IMR-90 (cell line): ENCODE measurements around the gene SPCS2. TPM values are rescaled to one million over a fixed set of nuclear protein-coding genes. Genes with fewer than 3 reads are reported as not detected.

Source experiments
- ATAC-seq: fragments of 200-7000 bp; cut with Tn5 transposase; 2 replicates; pipeline ENCODE4 v1.9.1; 2020; ENCODE audit warnings: low read depth, mild to moderate bottlenecking, moderate library complexity
- BruUV-seq: library from RNA; stranded (reverse); fragments of 400-500 nt; replicated peaks from 2 replicates; lab custom pipeline; 2021; lab: Mats Ljungman, UMichigan
- CTCF ChIA-PET: fragments of 300-600 bp; formaldehyde crosslinking; extraction: SDS; loops from one replicate; lab custom pipeline; 2021; ENCODE audit warnings: antibody characterized with exemption; lab: Yijun Ruan, JAX
- POLR2A ChIA-PET: fragments of 300-600 bp; sonication (Branson Sonifier 250); formaldehyde crosslinking; loops from one replicate; lab custom pipeline; 2022; ENCODE audit warnings: antibody characterized with exemption; ENCODE audit not compliant: unreplicated experiment; lab: Charles Lee
- DNase-seq: peaks from one replicate; pipeline ENCODE4 v3.0.0; 2013
- H2AFZ ChIP-seq: replicated peaks from 2 replicates; pipeline ENCODE3; 2013; ENCODE audit warnings: low read length, mild to moderate bottlenecking; ENCODE audit not compliant: poor library complexity
- H2AK5ac ChIP-seq: 2 replicates; pipeline ENCODE4 v1.6.1; 2013; ENCODE audit warnings: low read depth, low read length, inconsistent platforms
- H2AK9ac ChIP-seq: replicated peaks from 2 replicates; pipeline ENCODE3; 2013; ENCODE audit warnings: mild to moderate bottlenecking, low read depth, low read length, moderate library complexity; ENCODE audit not compliant: poor library complexity
- H2BK120ac ChIP-seq: 2 replicates; pipeline ENCODE4 v1.6.1; 2013; ENCODE audit warnings: low read depth, low read length, inconsistent platforms
- H2BK15ac ChIP-seq: 3 replicates; pipeline ENCODE4 v1.6.1; 2013; ENCODE audit warnings: low read depth, low read length, inconsistent platforms
- H2BK20ac ChIP-seq: 2 replicates; pipeline ENCODE4 v1.6.1; 2013; ENCODE audit warnings: low read depth, mild to moderate bottlenecking, inconsistent platforms, low read length, moderate library complexity
- H2BK5ac ChIP-seq: 2 replicates; pipeline ENCODE4 v1.6.1; 2013; ENCODE audit warnings: mild to moderate bottlenecking, low read depth, low read length, inconsistent platforms; ENCODE audit not compliant: poor library complexity, severe bottlenecking
- H3K14ac ChIP-seq: replicated peaks from 2 replicates; pipeline ENCODE4 v1.6.1; 2013; ENCODE audit warnings: low read depth, low read length, inconsistent platforms
- H3K18ac ChIP-seq: 2 replicates; pipeline ENCODE4 v1.6.1; 2013; ENCODE audit warnings: low read depth, low read length, control low read depth
- H3K23ac ChIP-seq: 2 replicates; pipeline ENCODE4 v1.6.1; 2013; ENCODE audit warnings: low read depth, low read length, inconsistent platforms
- H3K27ac ChIP-seq: 2 replicates; pipeline ENCODE4 v1.5.1; 2013; ENCODE audit warnings: mild to moderate bottlenecking, control low read depth, low read length; ENCODE audit not compliant: insufficient read depth
- H3K27me3 ChIP-seq: 2 replicates; pipeline ENCODE4 v1.6.1; 2013; ENCODE audit warnings: low read length; ENCODE audit not compliant: control insufficient read depth, insufficient read depth
- H3K36me3 ChIP-seq: 2 replicates; pipeline ENCODE4 v1.6.1; 2013; ENCODE audit warnings: low read length, mixed read lengths; ENCODE audit not compliant: control insufficient read depth, insufficient read depth
- H3K4ac ChIP-seq: 2 replicates; pipeline ENCODE4 v1.6.1; 2013; ENCODE audit warnings: low read depth, low read length, inconsistent platforms
- H3K4me1 ChIP-seq: 2 replicates; pipeline ENCODE4 v1.6.1; 2013; ENCODE audit warnings: low read length, mixed read lengths; ENCODE audit not compliant: control insufficient read depth, insufficient read depth
- H3K4me2 ChIP-seq: 2 replicates; pipeline ENCODE4 v1.6.1; 2013; ENCODE audit warnings: low read depth, mild to moderate bottlenecking, control low read depth, low read length, moderate library complexity
- H3K4me3 ChIP-seq: 2 replicates; pipeline ENCODE4 v1.5.1; 2013; ENCODE audit warnings: low read depth, mild to moderate bottlenecking, control low read depth, low read length, moderate library complexity; ENCODE audit not compliant: insufficient read depth
- H3K56ac ChIP-seq: 2 replicates; pipeline ENCODE4 v1.6.1; 2013; ENCODE audit warnings: low read length, inconsistent platforms; ENCODE audit not compliant: insufficient read depth; ENCODE audit errors: extremely low read depth
- H3K79me1 ChIP-seq, 2 experiments: 2 replicates each; pipeline ENCODE4 v1.6.1; 2013; ENCODE audit warnings: low read length in 2 of 2, inconsistent platforms in 1 of 2, low read depth in 1 of 2
- H3K9ac ChIP-seq: 2 replicates; pipeline ENCODE4 v1.6.1; 2013; ENCODE audit warnings: low read depth, low read length, control low read depth
- H3K9me1 ChIP-seq: 2 replicates; pipeline ENCODE4 v1.6.1; 2013; ENCODE audit warnings: low read length, inconsistent platforms; ENCODE audit not compliant: insufficient read depth
- H3K9me3 ChIP-seq: 2 replicates; pipeline ENCODE4 v1.6.1; 2013; ENCODE audit warnings: low read length; ENCODE audit not compliant: control insufficient read depth, insufficient read depth
- H4K20me1 ChIP-seq: 2 replicates; pipeline ENCODE4 v1.6.1; 2013; ENCODE audit warnings: low read length, inconsistent platforms; ENCODE audit not compliant: insufficient read depth
- H4K5ac ChIP-seq: 2 replicates; pipeline ENCODE4 v1.6.1; 2013; ENCODE audit warnings: mild to moderate bottlenecking, low read depth, low read length, control low read depth
- H4K8ac ChIP-seq, 2 experiments: 2 replicates each; pipeline ENCODE4 v1.6.1; 2013; ENCODE audit warnings: low read depth in 2 of 2, low read length in 2 of 2, control low read depth in 1 of 2, inconsistent platforms in 1 of 2
- H4K91ac ChIP-seq: 2 replicates; pipeline ENCODE4 v1.6.1; 2013; ENCODE audit warnings: low read depth, low read length, inconsistent platforms; ENCODE audit not compliant: insufficient read depth
- CEBPB ChIP-seq: IDR thresholded peaks from 2 replicates; pipeline ENCODE4 v1.6.1; 2012; ENCODE audit warnings: low read depth, low read length, improper control_type of control experiment
- CHD1 ChIP-seq: IDR thresholded peaks from 2 replicates; pipeline ENCODE4 v1.6.1; 2012; ENCODE audit warnings: low read depth, low read length, improper control_type of control experiment
- CTCF ChIP-seq: conservative IDR thresholded peaks from 2 replicates; pipeline ENCODE4 v1.5.1; 2012; ENCODE audit warnings: mild to moderate bottlenecking, low read depth, low read length, improper control_type of control experiment
- FOS ChIP-seq: fragments of 150-350 bp; IDR thresholded peaks from 2 replicates; pipeline ENCODE4 v1.6.1; 2016; ENCODE audit warnings: low read depth, low read length
- MAFK ChIP-seq: IDR thresholded peaks from 2 replicates; pipeline ENCODE4 v1.6.1; 2012; ENCODE audit warnings: low read depth, low read length, improper control_type of control experiment
- MAZ ChIP-seq: IDR thresholded peaks from 2 replicates; pipeline ENCODE4 v1.6.1; 2012; ENCODE audit warnings: low read depth, mild to moderate bottlenecking, low read length, improper control_type of control experiment, moderate library complexity, borderline replicate concordance
- NFE2L2 ChIP-seq: fragments of 150-350 bp; IDR thresholded peaks from 2 replicates; pipeline ENCODE4 v1.6.1; 2016; ENCODE audit warnings: low read depth, mild to moderate bottlenecking, low read length
- POLR2A ChIP-seq: IDR thresholded peaks from 2 replicates; pipeline ENCODE4 v1.6.1; 2012; ENCODE audit warnings: mild to moderate bottlenecking, low read depth, low read length
- RAD21 ChIP-seq: IDR thresholded peaks from 2 replicates; pipeline ENCODE4 v1.6.1; 2012; ENCODE audit warnings: low read length, improper control_type of control experiment
- RCOR1 ChIP-seq: IDR thresholded peaks from 2 replicates; pipeline ENCODE4 v1.6.1; 2012; ENCODE audit warnings: mild to moderate bottlenecking, low read length, improper control_type of control experiment; ENCODE audit not compliant: insufficient replicate concordance
- RFX5 ChIP-seq: IDR thresholded peaks from 2 replicates; pipeline ENCODE4 v1.8.0; 2012; ENCODE audit warnings: low read depth, mild to moderate bottlenecking, low read length, moderate library complexity
- USF2 ChIP-seq: fragments of 150-350 bp; IDR thresholded peaks from 2 replicates; pipeline ENCODE4 v1.6.1; 2017; ENCODE audit warnings: mild to moderate bottlenecking, antibody characterized with exemption, low read length, low read depth
- WGBS, 2 experiments: methylation state at CpG; one replicate each; pipeline versions ENCODE4 v1.1.5 to v1.1.7; 2013; ENCODE audit warnings: missing lambda C conversion rate in 2 of 2; ENCODE audit not compliant: insufficient read length in 1 of 2; ENCODE audit errors: extremely low coverage in 2 of 2; 5-methylcytosine and 5-hydroxymethylcytosine counted together
- dilution Hi-C: fragments of 300-500 bp; cut with HindIII; formaldehyde crosslinking; loops from one replicate; pipeline ENCODE4 v1.14.3; 2018; ENCODE audit warnings: low sequenced_read_pairs; ENCODE audit not compliant: unreplicated experiment
- in situ Hi-C: fragments of 300-500 bp; cut with MboI; formaldehyde crosslinking; loops from 3 replicates; pipeline ENCODE4 v1.14.3; 2019; ENCODE audit warnings: low sequenced_read_pairs, inconsistent platforms, mixed read lengths
- intact Hi-C: fragments of 100-400 bp; cut with micrococcal nuclease; formaldehyde crosslinking; loops from 2 replicates; pipeline ENCODE4 v1.10.0; 2022
- polyA plus RNA-seq, 3 experiments: library from polyadenylated mRNA; depleted of rRNA; stranded (reverse); fragments of >200 nt; gene quantifications; 2 replicates each; pipeline ENCODE4 v1.2.3, GENCODE V29; 2012; ENCODE audit warnings: low replicate concordance in 1 of 3
- total RNA-seq: library from RNA; depleted of rRNA; stranded (reverse); fragments of >200 nt; gene quantifications from 2 replicates; pipeline ENCODE4 v1.2.3, GENCODE V29; 2012

Gene SPCS2
- total and polyA plus RNA-seq, 2 of the 4 experiments (the other 2 are of a cell fraction) = 15.4 to 76.0 TPM

GRCh38 chr11:75022296-75022695 lies 73.2 kb downstream of the SPCS2 start:
- H3K79me1 ChIP-seq = no peaks in the 10 kb centered on the region
- dilution Hi-C loops = no loop called here
- H4K5ac ChIP-seq = no peak overlapping the region
- H3K4me3 ChIP-seq = no peak overlapping the region
- H4K20me1 ChIP-seq = no peaks in the 10 kb centered on the region
- H3K18ac ChIP-seq = no peak overlapping the region
- H3K4me2 ChIP-seq = no peak overlapping the region
- H4K91ac ChIP-seq = no peak overlapping the region
- H3K36me3 ChIP-seq = no peaks in the 10 kb centered on the region
- H2AK9ac ChIP-seq = no peak overlapping the region
- no peak overlapping the region for H2BK20ac ChIP-seq
- no peak for TF ChIP-seq MAZ
- TF ChIP-seq CTCF = no peak
- TF ChIP-seq NFE2L2 = no peak
- TF ChIP-seq CEBPB = no peak
- no peak for TF ChIP-seq FOS
- no peak for TF ChIP-seq RFX5
- no peak for TF ChIP-seq CHD1
- no peak for TF ChIP-seq RCOR1
- no peak for TF ChIP-seq POLR2A
- no peak for TF ChIP-seq RAD21
- no peak for TF ChIP-seq USF2
- TF ChIP-seq MAFK = no peak
- H3K14ac ChIP-seq = no peak overlapping the region
- no peak for DNase-seq
- no TSS peak for BruUV-seq
- no peak overlapping the region for H2AFZ ChIP-seq
- POLR2A ChIA-PET = no interaction called here
- H2BK120ac ChIP-seq = no peak overlapping the region
- H2BK15ac ChIP-seq = no peak overlapping the region
- ATAC-seq = no peak
- H4K8ac ChIP-seq = no peak overlapping the region
- H2BK5ac ChIP-seq = no peak overlapping the region
- H2AK5ac ChIP-seq = no peak overlapping the region
- no peak overlapping the region for H3K4ac ChIP-seq
- no peak overlapping the region for H3K56ac ChIP-seq
- no peaks in the 10 kb centered on the region for H3K4me1 ChIP-seq
- H3K27ac ChIP-seq = no peak overlapping the region
- no peaks in the 10 kb centered on the region for H3K9me1 ChIP-seq
- WGBS, 2 experiments = 83% methylated on average over 1 of the region's 3 CpGs; no CpG with 5 or more reads in 1 of the 2 experiments
- peaks cover 3% of the 10 kb centered on the region for H3K27me3 ChIP-seq
- H3K9me3 ChIP-seq = no peaks in the 10 kb centered on the region; the same call in 1 of the 2 replicates
- in situ Hi-C loops = loop anchor here (5.0 kb wide), 2 partner anchors 180 to 225 kb away; no protein-coding TSS in a partner anchor
- CTCF ChIA-PET = interaction anchor here (0.6 to 2.6 kb wide), 7 partner anchors 8 to 227 kb away, joined by 3 to 18 read pairs (median 9); no protein-coding TSS in a partner anchor
- intact Hi-C loops = loop anchor here (2.0 kb wide), 2 partner anchors 121 to 219 kb away; partner anchors contain the start of gene TPBGL
- no peak overlapping the region for H3K23ac ChIP-seq
- H3K9ac ChIP-seq = no peak overlapping the region
